ENCODE data around the gene CBX5.

The CBX5 gene

GRCh38 chr12:54208591-54208990 lies 71.3 kb downstream of the CBX5 start:
- no peak overlapping the region for H3K4me2 ChIP-seq (ENCODE audit: low read length)
- H3K9me2 ChIP-seq (ENCODE audit: low read depth, low read length) = no peaks in the 10 kb centered on the region
- no peak overlapping the region for H3K4me3 ChIP-seq (ENCODE audit: low read depth, low read length, poor library complexity, severe bottlenecking)
- H3K9ac ChIP-seq (ENCODE audit: low read length) = no peak overlapping the region
- no peaks in the 10 kb centered on the region for H3K9me3 ChIP-seq (ENCODE audit: low read length)
- TF ChIP-seq EZH2 (IDR thresholded peaks at IDR 0.05; ENCODE audit: borderline replicate concordance, low read length) (no peak), CTCF (IDR thresholded peaks at IDR 0.05; ENCODE audit: low read length) (no peak)
- no peaks in the 10 kb centered on the region for H4K20me1 ChIP-seq (ENCODE audit: insufficient read depth, low read length)
- H3K79me2 ChIP-seq (ENCODE audit: insufficient read depth, low read length) = no peaks in the 10 kb centered on the region
- H3K27ac ChIP-seq (ENCODE audit: low read depth, low read length, poor library complexity, severe bottlenecking) = no peak overlapping the region
- no peaks in the 10 kb centered on the region for H3F3A ChIP-seq (ENCODE audit: insufficient read depth, low read length)
- no peaks in the 10 kb centered on the region for H3K27me3 ChIP-seq (ENCODE audit: insufficient read depth, low read length)
- H3K36me3 ChIP-seq (ENCODE audit: insufficient read depth, low read length) = no peaks in the 10 kb centered on the region
- H3K4me1 ChIP-seq (ENCODE audit: insufficient read depth, low read length, severe bottlenecking) = no peaks in the 10 kb centered on the region
- no peak overlapping the region for H2AFZ ChIP-seq (ENCODE audit: low read length)

GRCh38 chr12:54207539-54208294 lies 72.2 kb downstream of the CBX5 start:
- Histone ChIP-seq H3K4me3 (ENCODE audit: low read depth, low read length, poor library complexity, severe bottlenecking) (no peak overlapping the region), H3K9me2 (ENCODE audit: low read depth, low read length) (no peaks in the 10 kb centered on the region), H4K20me1 (ENCODE audit: insufficient read depth, low read length) (no peaks in the 10 kb centered on the region), H3K4me2 (ENCODE audit: low read length) (no peak overlapping the region), H2AFZ (ENCODE audit: low read length) (no peak overlapping the region), H3K36me3 (ENCODE audit: insufficient read depth, low read length) (no peaks in the 10 kb centered on the region), H3K27me3 (ENCODE audit: insufficient read depth, low read length) (0 out of 2 replicates have a peak, but pooled peaks cover 4% of the 10 kb centered on the region), H3K9ac (ENCODE audit: low read length) (no peak overlapping the region), H3F3A (ENCODE audit: insufficient read depth, low read length) (no peaks in the 10 kb centered on the region), H3K79me2 (ENCODE audit: insufficient read depth, low read length) (no peaks in the 10 kb centered on the region), H3K27ac (ENCODE audit: low read depth, low read length, poor library complexity, severe bottlenecking) (no peak overlapping the region), H3K9me3 (ENCODE audit: low read length) (no peaks in the 10 kb centered on the region), H3K4me1 (ENCODE audit: insufficient read depth, low read length, severe bottlenecking) (no peaks in the 10 kb centered on the region)
- TF ChIP-seq CTCF (IDR thresholded peaks at IDR 0.05; ENCODE audit: low read length) = peak; percentile 96
- TF ChIP-seq EZH2 (IDR thresholded peaks at IDR 0.05; ENCODE audit: borderline replicate concordance, low read length) = no peak

- H3K4me2 ChIP-seq (ENCODE audit: low read length) = no peak overlapping the region
- H3K27me3 ChIP-seq (ENCODE audit: insufficient read depth, low read length) = 0 out of 2 replicates have a peak, but pooled peaks cover 6% of the 10 kb centered on the region
Measured at GRCh38 chr12:54206791-54207190, 73.1 kb downstream of the CBX5 start.

More at GRCh38 chr12:54206791-54207190, 73.1 kb downstream of the CBX5 start:
- Histone ChIP-seq H4K20me1 (ENCODE audit: insufficient read depth, low read length) (no peaks in the 10 kb centered on the region), H3K4me1 (ENCODE audit: insufficient read depth, low read length, severe bottlenecking) (no peaks in the 10 kb centered on the region), H3K27ac (ENCODE audit: low read depth, low read length, poor library complexity, severe bottlenecking) (no peak overlapping the region), H3F3A (ENCODE audit: insufficient read depth, low read length) (no peaks in the 10 kb centered on the region), H3K9me2 (ENCODE audit: low read depth, low read length) (no peaks in the 10 kb centered on the region), H3K9me3 (ENCODE audit: low read length) (no peaks in the 10 kb centered on the region), H3K79me2 (ENCODE audit: insufficient read depth, low read length) (no peaks in the 10 kb centered on the region), H3K36me3 (ENCODE audit: insufficient read depth, low read length) (no peaks in the 10 kb centered on the region), H2AFZ (ENCODE audit: low read length) (no peak overlapping the region), H3K4me3 (ENCODE audit: low read depth, low read length, poor library complexity, severe bottlenecking) (no peak overlapping the region), H3K9ac (ENCODE audit: low read length) (no peak overlapping the region)
- TF ChIP-seq EZH2 (IDR thresholded peaks at IDR 0.05; ENCODE audit: borderline replicate concordance, low read length) (no peak), CTCF (IDR thresholded peaks at IDR 0.05; ENCODE audit: low read length) (no peak)
